ENCODE measurements around the gene DOCK1. TPM values are rescaled to one million over a fixed set of nuclear protein-coding genes. Genes with fewer than 3 reads are reported as not detected.

DOCK1 gene
- total RNA-seq, 1 donor from 2014 or later, result 56.1 TPM

Other genes starting within 250 kb of the DOCK1 start
- 3.6 TPM for gene C10orf90, start 234.7 kb upstream of the DOCK1 start, total RNA-seq (ENCODE audit: insufficient read depth, low replicate concordance)

Data from umbilical cord (tissue), 1 donor.